NCI-H2081 (cell line): Measurements from ENCODE around the gene SLX4IP.
"Not testable (repeated sequence)": the region's sequence is repeated elsewhere in the genome, so short reads cannot be mapped to it uniquely, and the experiment has no call there.

Source experiments
- DNase-seq, 2 experiments: peaks; one replicate each; lab custom pipeline; 2025; lab: John Stamatoyannopoulos, UW

SLX4IP gene

GRCh38 chr20:10434832-10435812 lies at the start of gene SLX4IP:
Gene SLX4IP (plus strand): TSS chr20:10435305. CDS start chr20:10458205, 22,900 bp downstream.
- DNase-seq: peak; percentile 97 to 98

- no peak for DNase-seq
These were observed 49.1 kb upstream of the SLX4IP start for GRCh38 chr20:10385850-10386544.

- DNase-seq: no peak
These were observed 47.4 kb upstream of the SLX4IP start for GRCh38 chr20:10387686-10388085.

- DNase-seq: no peak
These were observed 46.5 kb upstream of the SLX4IP start for GRCh38 chr20:10388597-10388996.

GRCh38 chr20:10390709-10391108 lies 44.4 kb upstream of the SLX4IP start:
- DNase-seq: no peak

GRCh38 chr20:10394752-10395151 lies 40.4 kb upstream of the SLX4IP start:
- DNase-seq: not testable (repeated sequence)

GRCh38 chr20:10398834-10399369 lies 36.2 kb upstream of the SLX4IP start:
- no peak for DNase-seq

GRCh38 chr20:10402938-10403608 lies 32.0 kb upstream of the SLX4IP start:
- no peak for DNase-seq

- DNase-seq: no peak
These were observed 31.0 kb upstream of the SLX4IP start for GRCh38 chr20:10404023-10404628.

- DNase-seq: no peak
These were observed 30.1 kb upstream of the SLX4IP start for GRCh38 chr20:10404959-10405530.

- DNase-seq: no peak
These were observed 26.8 kb upstream of the SLX4IP start for GRCh38 chr20:10408108-10408813.

GRCh38 chr20:10411673-10412072 lies 23.4 kb upstream of the SLX4IP start:
- no peak for DNase-seq

- DNase-seq: no peak
These were observed 22.3 kb upstream of the SLX4IP start for GRCh38 chr20:10412591-10413408.

GRCh38 chr20:10415013-10415650 lies 20.0 kb upstream of the SLX4IP start:
- DNase-seq: peak; percentile 23 to 32

- DNase-seq: not testable (repeated sequence)
These were observed 17.9 kb upstream of the SLX4IP start for GRCh38 chr20:10417218-10417617.

- DNase-seq: no peak
These were observed 15.5 kb upstream of the SLX4IP start for GRCh38 chr20:10419550-10420133.

GRCh38 chr20:10423735-10424134 lies 11.4 kb upstream of the SLX4IP start:
- no peak for DNase-seq

GRCh38 chr20:10427060-10427692 lies 7.9 kb upstream of the SLX4IP start:
- DNase-seq: peak; percentile 51 to 55
